ENCODE data around the gene MYT1. TPM values are rescaled to one million over a fixed set of nuclear protein-coding genes. Genes with fewer than 3 reads are reported as not detected.

Gene MYT1
- total RNA-seq, 1 donor from 2014 or later, result not detected

DNA sequence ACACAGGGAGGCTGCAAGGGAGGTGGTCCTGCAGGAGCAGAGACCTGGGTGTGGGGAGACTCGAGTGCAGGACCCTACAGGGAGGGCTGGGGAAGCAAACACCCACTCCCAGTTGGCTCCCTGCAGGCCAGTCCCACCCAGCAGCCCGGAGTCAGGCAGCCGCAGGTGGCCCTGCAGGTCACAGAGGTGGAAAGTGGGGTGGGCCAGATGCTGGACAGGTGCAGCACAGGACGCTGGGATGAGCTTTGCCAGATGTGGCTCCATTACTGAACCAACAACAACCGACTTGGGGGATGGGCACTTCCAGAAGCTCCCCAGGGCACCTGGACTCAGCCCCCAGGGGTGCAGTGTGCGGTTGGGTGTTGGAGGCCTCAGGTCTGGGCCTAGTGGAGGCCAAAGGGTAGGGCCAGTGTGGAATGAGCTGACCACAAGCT, 26.6 kb upstream of the MYT1 start:
- H3K27me3 ChIP-seq, result no peaks in the 10 kb centered on the region

GRCh38 chr20:64138276-64138815, 25.9 kb upstream of the MYT1 start:
- TF ChIP-seq CTCF (IDR thresholded peaks at IDR 0.05) (no peak), POLR2A (IDR thresholded peaks at IDR 0.05) (no peak), POLR2AphosphoS5 (IDR thresholded peaks at IDR 0.05; ENCODE audit: insufficient read depth in 1 of 2, low read depth in 1 of 2) (no peak)
- intact Hi-C loops (cut with DNase I), result no loop called here
- Histone ChIP-seq H3K4me1 (no peaks in the 10 kb centered on the region), H3K9me3 (no peaks in the 10 kb centered on the region), H3K27ac (no peak overlapping the region), H3K36me3 (no peaks in the 10 kb centered on the region), H3K27me3 (no peaks in the 10 kb centered on the region), H3K4me3 (no peak overlapping the region)
- no peak for DNase-seq (ENCODE audit: extremely low spot score in 2 of 2)

More for the DNA sequence above, 26.6 kb upstream of the MYT1 start:
- TF ChIP-seq CTCF (IDR thresholded peaks at IDR 0.05) (no peak), POLR2A (IDR thresholded peaks at IDR 0.05) (no peak), POLR2AphosphoS5 (IDR thresholded peaks at IDR 0.05; ENCODE audit: insufficient read depth in 1 of 2, low read depth in 1 of 2) (no peak)
- H3K4me3 ChIP-seq, result no peak overlapping the region
- no peaks in the 10 kb centered on the region for H3K36me3 ChIP-seq
- no peak for DNase-seq (ENCODE audit: extremely low spot score in 2 of 2)
- H3K4me1 ChIP-seq, result no peaks in the 10 kb centered on the region
- no peak overlapping the region for H3K27ac ChIP-seq
- intact Hi-C loops (cut with DNase I), result no loop called here
- no peaks in the 10 kb centered on the region for H3K9me3 ChIP-seq

GRCh38 chr20:64139199-64140060, 24.8 kb upstream of the MYT1 start:
- Histone ChIP-seq H3K27me3 (no peaks in the 10 kb centered on the region), H3K4me3 (no peak overlapping the region), H3K27ac (no peak overlapping the region), H3K36me3 (no peaks in the 10 kb centered on the region), H3K9me3 (no peaks in the 10 kb centered on the region), H3K4me1 (no peaks in the 10 kb centered on the region)
- intact Hi-C loops (cut with DNase I), result no loop called here
- no peak for DNase-seq (ENCODE audit: extremely low spot score in 2 of 2)
- TF ChIP-seq POLR2AphosphoS5 (IDR thresholded peaks at IDR 0.05; ENCODE audit: insufficient read depth in 1 of 2, low read depth in 1 of 2), result no peak
- no peak for TF ChIP-seq POLR2A (IDR thresholded peaks at IDR 0.05)
- TF ChIP-seq CTCF (IDR thresholded peaks at IDR 0.05), result no peak

DNA sequence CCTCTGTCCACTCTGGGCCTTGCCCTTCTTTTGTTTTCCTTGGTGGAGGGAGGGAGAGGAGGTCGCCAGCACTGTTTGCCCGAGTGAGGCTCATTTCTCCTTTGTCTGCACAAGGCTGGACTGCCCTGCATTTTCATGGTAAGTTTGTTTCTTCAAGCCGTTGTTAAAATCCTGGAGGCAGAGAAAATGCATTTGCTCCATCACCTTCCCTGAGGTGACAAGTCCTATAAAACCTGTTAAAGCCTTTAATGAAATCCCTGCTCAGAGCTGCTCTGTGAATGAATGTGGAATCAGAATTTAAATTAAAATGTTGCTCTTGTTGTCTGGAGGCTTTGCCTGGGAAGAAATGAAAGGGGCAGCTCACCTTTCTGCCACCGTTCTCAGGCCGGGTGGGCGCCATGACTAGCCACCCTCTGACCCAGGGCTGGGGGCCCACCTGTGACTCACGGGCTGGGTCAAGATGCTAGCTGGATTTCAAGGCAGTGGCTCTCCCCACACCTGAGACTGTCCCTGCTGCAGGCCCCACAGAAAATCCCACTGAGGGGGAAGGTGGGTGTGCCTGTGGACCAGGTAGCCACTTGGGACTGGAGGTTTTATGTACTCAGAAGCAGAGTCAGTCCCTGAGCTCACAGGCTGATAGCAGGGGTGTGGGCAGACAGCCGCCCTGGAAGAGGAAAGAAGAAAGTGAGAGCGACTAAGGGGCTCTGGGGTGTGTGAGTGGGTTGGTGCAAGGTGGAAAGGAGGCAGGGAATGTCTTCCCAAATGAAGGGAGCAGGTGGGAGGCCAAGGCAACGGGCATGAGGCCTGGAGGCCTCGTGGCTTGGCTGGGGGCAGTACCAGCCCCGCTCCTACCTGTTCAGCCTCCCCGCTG, 24.0 kb upstream of the MYT1 start:
- H3K9me3 ChIP-seq, result peaks cover 6% of the 10 kb centered on the region
- no peak overlapping the region for H3K27ac ChIP-seq
- no peaks in the 10 kb centered on the region for H3K27me3 ChIP-seq
- H3K4me1 ChIP-seq, result no peaks in the 10 kb centered on the region
- no peak for DNase-seq (ENCODE audit: extremely low spot score in 2 of 2)
- intact Hi-C loops (cut with DNase I), result no loop called here
- TF ChIP-seq POLR2A (IDR thresholded peaks at IDR 0.05) (no peak), POLR2AphosphoS5 (IDR thresholded peaks at IDR 0.05; ENCODE audit: insufficient read depth in 1 of 2, low read depth in 1 of 2) (no peak), CTCF (IDR thresholded peaks at IDR 0.05) (no peak)
- H3K36me3 ChIP-seq, result no peaks in the 10 kb centered on the region
- no peak overlapping the region for H3K4me3 ChIP-seq
